Adrenal gland (tissue), 12 donors: ENCODE results near the gene SIM1. TPM values are rescaled to one million over a fixed set of nuclear protein-coding genes. Genes with fewer than 3 reads are reported as not detected.

Experiments used
- DNase-seq, 7 donors: peaks; one replicate each; pipeline ENCODE4 v3.0.0-alpha.2; 2019 to 2020
- H3K27ac ChIP-seq, 5 donors: fragments of 200-600 bp; sonication (generic) in 4 of 5; 1 replicate in 3 of 5; 2 replicates in 2 of 5; pipeline versions ENCODE4 v1.5.1 to v1.8.0; 2016 to 2020; ENCODE audit warnings: mild to moderate bottlenecking in 1 of 5
- H3K27me3 ChIP-seq: fragments of 200-600 bp; 2 replicates; pipeline ENCODE4 v1.8.0; 2021
- H3K36me3 ChIP-seq, 2 donors: fragments of 200-600 bp; replicated peaks in 1 of 2; 1 replicate in 1 of 2; 2 replicates in 1 of 2; pipeline versions ENCODE4 v1.5.1 to v1.8.0; 2018 to 2022
- H3K4me1 ChIP-seq, 2 donors: fragments of 200-600 bp; replicated peaks in 1 of 2; 1 replicate in 1 of 2; 2 replicates in 1 of 2; pipeline versions ENCODE4 v1.5.1 to v1.8.0; 2018 to 2021
- H3K4me3 ChIP-seq, 4 donors: fragments of 200-600 bp; sonication (generic) in 3 of 4; one replicate each; pipeline ENCODE4 v1.5.1; 2016 to 2018
- H3K9me3 ChIP-seq, 3 donors: fragments of 200-600 bp; sonication (generic) in 1 of 3; replicated peaks in 1 of 3; 1 replicate in 2 of 3; 2 replicates in 1 of 3; pipeline versions ENCODE4 v1.5.1 to v1.8.0; 2016 to 2021
- CTCF ChIP-seq, 6 experiments: fragments of 450-650 bp in 4 of 6; fragments of 200-600 bp in 2 of 6; sonication (generic) in 1 of 6; IDR thresholded peaks; 1 replicate in 5 of 6; 2 replicates in 1 of 6; pipeline versions ENCODE4 v1.5.1 to v1.8.0; 2016 to 2021; ENCODE audit warnings: antibody characterized with exemption in 6 of 6, mild to moderate bottlenecking in 2 of 6, moderate library complexity in 1 of 6
- POLR2A ChIP-seq, 2 donors: fragments of 450-650 bp; IDR thresholded peaks; one replicate each; pipeline ENCODE4 v1.6.1; 2017; ENCODE audit warnings: antibody characterized with exemption in 2 of 2, mild to moderate bottlenecking in 2 of 2, moderate library complexity in 1 of 2
- WGBS, 4 donors: extraction: QIAGEN DNeasy Blood & Tissue Kit in 2 of 4; methylation state at CpG; one replicate each; pipeline versions ENCODE4 v1.1.5 to v1.1.7; 2013 to 2017; 5-methylcytosine and 5-hydroxymethylcytosine counted together
- intact Hi-C, 2 donors: fragments of 100-400 bp; cut with DNase I; formaldehyde crosslinking; loops; one replicate each; pipeline versions ENCODE4 v1.14.1 to v1.15.0; 2022 to 2023
- polyA plus RNA-seq, 3 donors: library from polyadenylated mRNA; stranded (reverse); fragments of 200-250 nt in 2 of 3; fragments of 350-450 nt in 1 of 3; fragmentation: Illumina TruSeq in 1 of 3; extraction: RNeasy Lipid Tissue Mini Kit (QIAGEN cat#74804) in 1 of 3; gene quantifications; one replicate each; pipeline ENCODE4 v1.2.3, GENCODE V29; 2013 to 2014
- total RNA-seq, 9 donors: library from RNA; depleted of rRNA in 4 of 9; stranded (reverse); fragments of >200 nt in 4 of 9; fragments of 120-200 nt in 1 of 9; fragmentation: NEBNext Ultra II Directional in 1 of 9; extraction: Animal tissue kit (Norgen Biotek cat#: 25700) in 1 of 9; gene quantifications; one replicate each; pipeline versions ENCODE4 v1.1.0 to v1.2.4, GENCODE V29; 2013 to 2023
- donor health status: healthy with polysubstance abuse.
- donor health status: Bipolar disorder and iron deficiency.
- donor health status: DM: yes; HTN: yes; CAD: no.
- donor health status: DM: no; HTN: no; CAD: no.
- donor health status: DM: no; HTN: no; CAD: no.
- donor health status: DM: yes; HTN: yes; CAD: no.

The SIM1 gene
- total and polyA plus RNA-seq, 12 donors: not detected

DNA sequence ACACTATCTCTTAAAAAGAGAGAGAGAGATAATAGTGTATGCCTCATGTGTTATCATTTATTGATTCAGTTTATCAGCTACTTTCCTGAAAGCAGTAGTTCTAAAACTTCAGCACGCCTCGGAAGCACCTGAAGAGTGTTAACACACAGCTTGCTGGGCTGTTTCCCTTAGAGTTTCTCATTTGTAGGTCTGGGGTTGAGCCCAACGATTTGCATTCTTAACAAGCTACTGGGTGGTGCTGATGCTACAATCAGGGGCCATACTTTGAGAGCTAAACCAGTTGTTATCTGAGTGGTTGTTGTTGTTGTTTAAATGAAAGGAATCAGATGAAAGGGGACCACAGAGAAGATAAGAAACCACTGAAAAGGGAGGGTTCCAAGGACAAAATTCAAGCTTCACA is 32.6 kb downstream of the SIM1 start:
- peaks cover 4% of the 10 kb centered on the region for H3K27me3 ChIP-seq
- no peak overlapping the region for H3K4me3 ChIP-seq
- no peaks in the 10 kb centered on the region for H3K9me3 ChIP-seq
- H3K4me1 ChIP-seq: no peaks in the 10 kb centered on the region
- TF ChIP-seq CTCF (IDR thresholded peaks at IDR 0.05) (no peak), POLR2A (IDR thresholded peaks at IDR 0.05) (no peak)
- DNase-seq: no peak
- no peaks in the 10 kb centered on the region for H3K36me3 ChIP-seq
- intact Hi-C loops: no loop called here
- WGBS, 4 donors: 48 to 68% (median 56%) methylated on average over 3 of the region's 3 CpGs
- H3K27ac ChIP-seq: no peak overlapping the region

- no peak for DNase-seq
- Histone ChIP-seq H3K4me3 (no peak overlapping the region), H3K4me1 (no peaks in the 10 kb centered on the region), H3K9me3 (no peaks in the 10 kb centered on the region), H3K27ac (no peak overlapping the region), H3K27me3 (peaks cover 8% of the 10 kb centered on the region), H3K36me3 (no peaks in the 10 kb centered on the region)
- TF ChIP-seq CTCF (IDR thresholded peaks at IDR 0.05) (no peak), POLR2A (IDR thresholded peaks at IDR 0.05) (no peak)
- intact Hi-C loops: no loop called here
- 40 to 63% (median 51%) methylated on average over 3 of the region's 3 CpGs for WGBS, 4 donors
These were observed 33.8 kb downstream of the SIM1 start for GRCh38 chr6:100430962-100431361.

DNA sequence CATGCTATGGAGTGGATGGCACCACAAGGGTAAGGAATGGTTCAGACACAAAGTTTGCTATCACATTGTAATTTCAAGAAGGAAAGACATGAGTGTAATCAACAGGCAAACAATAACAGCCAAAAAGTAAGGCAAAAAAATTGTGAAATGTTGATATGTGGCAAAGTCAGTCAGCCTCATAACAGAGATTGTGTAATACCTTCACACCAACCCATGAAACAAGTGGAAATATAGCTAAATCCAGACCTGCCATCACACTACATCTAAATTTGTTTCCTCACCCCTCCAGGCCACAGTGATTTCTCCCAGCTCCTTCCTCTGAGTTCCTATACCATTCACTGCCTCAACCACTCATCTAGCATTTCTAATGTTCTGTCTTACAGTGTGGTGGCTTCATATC is 37.3 kb downstream of the SIM1 start:
- intact Hi-C loops: no loop called here
- no peaks in the 10 kb centered on the region for H3K36me3 ChIP-seq
- H3K27me3 ChIP-seq: peaks cover 8% of the 10 kb centered on the region
- no peak overlapping the region for H3K27ac ChIP-seq
- no peak for DNase-seq
- no peaks in the 10 kb centered on the region for H3K4me1 ChIP-seq
- TF ChIP-seq POLR2A (IDR thresholded peaks at IDR 0.05): no peak
- no peak for TF ChIP-seq CTCF (IDR thresholded peaks at IDR 0.05)
- H3K4me3 ChIP-seq: no peak overlapping the region
- H3K9me3 ChIP-seq: no peaks in the 10 kb centered on the region

- no peak overlapping the region for H3K4me3 ChIP-seq
- no peaks in the 10 kb centered on the region for H3K9me3 ChIP-seq
- no peak for DNase-seq
- H3K27ac ChIP-seq: no peak overlapping the region
- no peaks in the 10 kb centered on the region for H3K4me1 ChIP-seq
- H3K36me3 ChIP-seq: no peaks in the 10 kb centered on the region
- peaks cover 8% of the 10 kb centered on the region for H3K27me3 ChIP-seq
- WGBS, 4 donors: 72 to 78% (median 73%) methylated on average over 10 of the region's 10 CpGs
- intact Hi-C loops: no loop called here
- TF ChIP-seq CTCF (IDR thresholded peaks at IDR 0.05) (no peak), POLR2A (IDR thresholded peaks at IDR 0.05) (no peak)
These were observed 37.9 kb downstream of the SIM1 start for GRCh38 chr6:100426744-100427338.
